HG03432 (cell line): ENCODE data around the gene PNKP.
"Not testable (repeated sequence)": the region's sequence is repeated elsewhere in the genome, so short reads cannot be mapped to it uniquely, and the experiment has no call there.

Experiments
- ATAC-seq: cut with Tn5 transposase; IDR thresholded peaks from one replicate; pipeline ENCODE4 v1.9.1; 2021; ENCODE audit warnings: mild to moderate bottlenecking, moderate library complexity; ENCODE audit not compliant: unreplicated experiment

The PNKP gene

GRCh38 chr19:49824662-49825061 is 42.7 kb downstream of the PNKP start:
- ATAC-seq = no peak

GRCh38 chr19:49823472-49823871 is 43.9 kb downstream of the PNKP start:
- no peak for ATAC-seq

- ATAC-seq = no peak
Observed at GRCh38 chr19:49820125-49820524, 47.3 kb downstream of the PNKP start.

- not testable (repeated sequence) for ATAC-seq
Observed at GRCh38 chr19:49819452-49820115, 47.8 kb downstream of the PNKP start.

- no peak for ATAC-seq
Observed at GRCh38 chr19:49818649-49819370, 48.6 kb downstream of the PNKP start.

- ATAC-seq = peak; percentile 79
Observed at GRCh38 chr19:49817964-49818648, 49.3 kb downstream of the PNKP start, which contains the start of gene MED25. Gene MED25 (plus strand): TSS chr19:49818289. CDS start chr19:49818342, 53 bp downstream.

GRCh38 chr19:49816590-49816989 is 50.8 kb downstream of the PNKP start:
- no peak for ATAC-seq

- ATAC-seq = no peak
Observed at GRCh38 chr19:49814010-49814409, 53.4 kb downstream of the PNKP start.

- peak; percentile 45 for ATAC-seq
Observed at GRCh38 chr19:49812997-49813861, 54.1 kb downstream of the PNKP start, which contains the start of gene FUZ. Gene FUZ (minus strand): TSS chr19:49813292. CDS start chr19:49813106, 186 bp downstream.

GRCh38 chr19:49812452-49812996 is 54.9 kb downstream of the PNKP start:
- no peak for ATAC-seq

GRCh38 chr19:49811328-49811727 is 56.0 kb downstream of the PNKP start:
- no peak for ATAC-seq
